Aorta (tissue), 5 donors: ENCODE data around the gene EIF4A3. TPM values are rescaled to one million over a fixed set of nuclear protein-coding genes. Genes with fewer than 3 reads are reported as not detected.

Experiments used
- ATAC-seq: fragments of 200-7000 bp; cut with Tn5 transposase; one replicate; pipeline ENCODE4 v1.9.1; 2022; ENCODE audit warnings: moderate library complexity; ENCODE audit not compliant: low FRiP score
- DNase-seq, 2 donors: peaks; one replicate each; pipeline ENCODE4 v3.0.0-alpha.2; 2020
- H3K27ac ChIP-seq, 2 donors: one replicate each; pipeline ENCODE4 v1.5.1; 2013; ENCODE audit warnings: low read length in 2 of 2, mild to moderate bottlenecking in 2 of 2, moderate library complexity in 2 of 2, control low read depth in 1 of 2, inconsistent platforms in 1 of 2, low read depth in 1 of 2
- H3K27me3 ChIP-seq, 2 donors: one replicate each; pipeline ENCODE4 v1.6.1; 2013; ENCODE audit warnings: control low read depth in 1 of 2, low read length in 1 of 2, mild to moderate bottlenecking in 1 of 2, moderate library complexity in 1 of 2; ENCODE audit not compliant: insufficient read depth in 2 of 2, control insufficient read depth in 1 of 2
- H3K36me3 ChIP-seq, 2 donors: one replicate each; pipeline ENCODE4 v1.6.1; 2013; ENCODE audit warnings: control low read depth in 1 of 2, low read length in 1 of 2, mild to moderate bottlenecking in 1 of 2; ENCODE audit not compliant: insufficient read depth in 2 of 2, control insufficient read depth in 1 of 2
- H3K4me1 ChIP-seq, 2 donors: one replicate each; pipeline ENCODE4 v1.6.1; 2013; ENCODE audit warnings: low read length in 2 of 2, control low read depth in 1 of 2, mild to moderate bottlenecking in 1 of 2, moderate library complexity in 1 of 2; ENCODE audit not compliant: insufficient read depth in 2 of 2, control insufficient read depth in 1 of 2
- H3K4me3 ChIP-seq, 2 donors: one replicate each; pipeline ENCODE4 v1.5.1; 2013; ENCODE audit warnings: low read length in 2 of 2, control low read depth in 1 of 2, mild to moderate bottlenecking in 1 of 2
- H3K9me3 ChIP-seq: one replicate; pipeline ENCODE4 v1.6.1; 2013; ENCODE audit warnings: mild to moderate bottlenecking, low read length; ENCODE audit not compliant: control insufficient read depth
- WGBS, 2 donors: extraction: QIAGEN DNeasy Blood & Tissue Kit; methylation state at CpG; one replicate each; pipeline ENCODE4 v1.1.7; 2013; 5-methylcytosine and 5-hydroxymethylcytosine counted together
- intact Hi-C, 2 donors: fragments of 100-400 bp; cut with DNase I; formaldehyde crosslinking; loops; one replicate each; pipeline versions ENCODE4 v1.14.2 to v1.15.0; 2022
- polyA plus RNA-seq, 2 donors: library from polyadenylated mRNA; stranded (reverse); fragments of 200-250 nt; gene quantifications; one replicate each; pipeline ENCODE4 v1.2.3, GENCODE V29; 2013
- total RNA-seq, 2 donors: library from RNA; stranded (reverse); fragmentation: NEBNext Ultra II Directional; extraction: Animal tissue kit (Norgen Biotek cat#: 25700); gene quantifications; one replicate each; pipeline ENCODE4 v1.2.1, GENCODE V29; 2021
- donor health status: healthy with polysubstance abuse.
- donor health status: Bipolar disorder and iron deficiency.
- donor health status: DM: no; HTN: no; CAD: no.
- donor health status: DM: no; HTN: no; CAD: no.
- donor health status: DM: yes; HTN: yes; CAD: no.

EIF4A3 gene
- total and polyA plus RNA-seq, 4 donors: 40.2 to 65.8 (median 43.8) TPM

GRCh38 chr17:80114758-80115157, 32.2 kb downstream of the EIF4A3 start:
- Histone ChIP-seq H3K4me3 (no peak overlapping the region), H3K27me3 (no peaks in the 10 kb centered on the region), H3K27ac (no peak overlapping the region), H3K9me3 (no peaks in the 10 kb centered on the region), H3K4me1 (no peaks in the 10 kb centered on the region), H3K36me3 (no peaks in the 10 kb centered on the region)
- ATAC-seq (no peak), DNase-seq (no peak)
- 88 to 89% methylated on average over 7 of the region's 7 CpGs for WGBS, 2 donors
- intact Hi-C loops: no loop called here

- Histone ChIP-seq H3K27me3 (no peaks in the 10 kb centered on the region), H3K27ac (no peak overlapping the region), H3K4me3 (no peak overlapping the region), H3K4me1 (no peaks in the 10 kb centered on the region), H3K36me3 (no peaks in the 10 kb centered on the region), H3K9me3 (no peaks in the 10 kb centered on the region)
- peak; percentile 16 for ATAC-seq
- no peak for DNase-seq
- WGBS, 2 donors: 79 to 84% methylated on average over 20 of the region's 20 CpGs
- intact Hi-C loops: no loop called here
These were observed 33.9 kb downstream of the EIF4A3 start for GRCh38 chr17:80113033-80113484.

GRCh38 chr17:80112471-80113032, 34.4 kb downstream of the EIF4A3 start:
- Histone ChIP-seq H3K27me3 (no peaks in the 10 kb centered on the region), H3K4me3 (no peak overlapping the region), H3K36me3 (no peaks in the 10 kb centered on the region), H3K9me3 (no peaks in the 10 kb centered on the region), H3K4me1 (no peaks in the 10 kb centered on the region), H3K27ac (no peak overlapping the region)
- peak; percentile 10 for ATAC-seq
- 91 to 92% methylated on average over 23 to 24 of the region's 24 CpGs for WGBS, 2 donors
- DNase-seq: peak in 1 of 2 donors; percentile 58
- intact Hi-C loops: no loop called here

GRCh38 chr17:80111702-80112470, 35.0 kb downstream of the EIF4A3 start:
- Histone ChIP-seq H3K9me3 (no peaks in the 10 kb centered on the region), H3K27ac (no peak overlapping the region), H3K27me3 (no peaks in the 10 kb centered on the region), H3K36me3 (no peaks in the 10 kb centered on the region), H3K4me3 (no peak overlapping the region), H3K4me1 (no peaks in the 10 kb centered on the region)
- no peak for ATAC-seq
- 88 to 91% methylated on average over 24 to 26 of the region's 26 CpGs for WGBS, 2 donors
- peak in 1 of 2 donors; percentile 45 for DNase-seq
- intact Hi-C loops: no loop called here

GRCh38 chr17:80110927-80111701, 35.8 kb downstream of the EIF4A3 start:
- 88 to 93% methylated on average over 21 of the region's 21 CpGs for WGBS, 2 donors
- ATAC-seq: no peak
- Histone ChIP-seq H3K4me3 (no peak overlapping the region), H3K9me3 (no peaks in the 10 kb centered on the region), H3K4me1 (no peaks in the 10 kb centered on the region), H3K27me3 (no peaks in the 10 kb centered on the region), H3K27ac (no peak overlapping the region), H3K36me3 (no peaks in the 10 kb centered on the region)
- peak in 1 of 2 donors; percentile 57 for DNase-seq
- intact Hi-C loops: no loop called here

- Histone ChIP-seq H3K27me3 (no peaks in the 10 kb centered on the region), H3K4me3 (no peak overlapping the region), H3K36me3 (no peaks in the 10 kb centered on the region), H3K9me3 (no peaks in the 10 kb centered on the region), H3K4me1 (no peaks in the 10 kb centered on the region), H3K27ac (no peak overlapping the region)
- intact Hi-C loops: no loop called here
- ATAC-seq (no peak), DNase-seq (no peak)
- WGBS, 2 donors: 77 to 86% methylated on average over 9 of the region's 9 CpGs
These were observed 36.5 kb downstream of the EIF4A3 start for GRCh38 chr17:80110447-80110812.

GRCh38 chr17:80109713-80110446, 37.0 kb downstream of the EIF4A3 start:
- no peak for DNase-seq
- Histone ChIP-seq H3K9me3 (no peaks in the 10 kb centered on the region), H3K4me1 (no peaks in the 10 kb centered on the region), H3K27ac (no peak overlapping the region), H3K4me3 (no peak overlapping the region), H3K36me3 (no peaks in the 10 kb centered on the region), H3K27me3 (no peaks in the 10 kb centered on the region)
- WGBS, 2 donors: 90 to 91% methylated on average over 30 of the region's 30 CpGs
- ATAC-seq: no peak
- intact Hi-C loops: no loop called here

- intact Hi-C loops: no loop called here
- Histone ChIP-seq H3K27ac (no peak overlapping the region), H3K9me3 (no peaks in the 10 kb centered on the region), H3K36me3 (no peaks in the 10 kb centered on the region), H3K4me1 (no peaks in the 10 kb centered on the region), H3K4me3 (no peak overlapping the region), H3K27me3 (no peaks in the 10 kb centered on the region)
- DNase-seq (no peak), ATAC-seq (no peak)
- WGBS, 2 donors: 90 to 91% methylated on average over 13 of the region's 13 CpGs
These were observed 37.8 kb downstream of the EIF4A3 start for GRCh38 chr17:80109066-80109660.
